ENCODE results near the gene ARHGAP26. TPM values are rescaled to one million over a fixed set of nuclear protein-coding genes. Genes with fewer than 3 reads are reported as not detected.

ARHGAP26 gene
- total and polyA plus RNA-seq, 12 donors, result 7.5 to 45.8 (median 37.2) TPM

DNA sequence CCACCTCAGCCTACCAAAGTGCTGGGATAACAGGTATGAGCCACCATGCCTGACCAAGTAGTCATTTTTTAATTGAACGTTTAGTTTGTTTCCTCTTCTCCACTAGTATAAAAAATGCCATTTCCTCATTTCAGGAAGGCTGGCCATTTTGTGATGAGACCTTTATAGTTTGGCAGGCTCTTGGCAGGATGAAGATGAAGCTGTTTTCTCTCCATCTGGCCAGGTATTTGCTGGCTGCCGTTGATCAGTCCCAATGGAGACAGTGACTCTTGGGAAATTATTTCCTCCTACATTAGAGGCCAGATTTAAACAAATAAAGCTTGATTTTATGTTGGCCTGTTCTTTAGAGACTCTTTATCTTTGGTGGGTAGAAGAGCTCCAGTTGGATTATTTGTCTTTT is 199.0 kb downstream of the ARHGAP26 start:
- Histone ChIP-seq H3K36me3 (no peaks in the 10 kb centered on the region), H3K27ac (peak overlapping the region in 2 of 10 donors; percentile 11 to 24), H3K27me3 (no peaks in the 10 kb centered on the region), H3K4me1 (peaks cover 0 to 70% (median 16%) of the 10 kb centered on the region in 9 donors), H3K9me3 (no peaks in the 10 kb centered on the region), H3K4me3 (no peak overlapping the region)
- 46 to 58% methylated on average over 2 of the region's 2 CpGs for WGBS, 2 donors
- ATAC-seq (no peak), DNase-seq (no peak)
- intact Hi-C loops (cut with DNase I), result no loop called here
- TF ChIP-seq, protein P1, sequence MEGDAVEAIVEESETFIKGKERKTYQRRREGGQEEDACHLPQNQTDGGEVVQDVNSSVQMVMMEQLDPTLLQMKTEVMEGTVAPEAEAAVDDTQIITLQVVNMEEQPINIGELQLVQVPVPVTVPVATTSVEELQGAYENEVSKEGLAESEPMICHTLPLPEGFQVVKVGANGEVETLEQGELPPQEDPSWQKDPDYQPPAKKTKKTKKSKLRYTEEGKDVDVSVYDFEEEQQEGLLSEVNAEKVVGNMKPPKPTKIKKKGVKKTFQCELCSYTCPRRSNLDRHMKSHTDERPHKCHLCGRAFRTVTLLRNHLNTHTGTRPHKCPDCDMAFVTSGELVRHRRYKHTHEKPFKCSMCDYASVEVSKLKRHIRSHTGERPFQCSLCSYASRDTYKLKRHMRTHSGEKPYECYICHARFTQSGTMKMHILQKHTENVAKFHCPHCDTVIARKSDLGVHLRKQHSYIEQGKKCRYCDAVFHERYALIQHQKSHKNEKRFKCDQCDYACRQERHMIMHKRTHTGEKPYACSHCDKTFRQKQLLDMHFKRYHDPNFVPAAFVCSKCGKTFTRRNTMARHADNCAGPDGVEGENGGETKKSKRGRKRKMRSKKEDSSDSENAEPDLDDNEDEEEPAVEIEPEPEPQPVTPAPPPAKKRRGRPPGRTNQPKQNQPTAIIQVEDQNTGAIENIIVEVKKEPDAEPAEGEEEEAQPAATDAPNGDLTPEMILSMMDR (IDR thresholded peaks at IDR 0.05), result no peak

DNA sequence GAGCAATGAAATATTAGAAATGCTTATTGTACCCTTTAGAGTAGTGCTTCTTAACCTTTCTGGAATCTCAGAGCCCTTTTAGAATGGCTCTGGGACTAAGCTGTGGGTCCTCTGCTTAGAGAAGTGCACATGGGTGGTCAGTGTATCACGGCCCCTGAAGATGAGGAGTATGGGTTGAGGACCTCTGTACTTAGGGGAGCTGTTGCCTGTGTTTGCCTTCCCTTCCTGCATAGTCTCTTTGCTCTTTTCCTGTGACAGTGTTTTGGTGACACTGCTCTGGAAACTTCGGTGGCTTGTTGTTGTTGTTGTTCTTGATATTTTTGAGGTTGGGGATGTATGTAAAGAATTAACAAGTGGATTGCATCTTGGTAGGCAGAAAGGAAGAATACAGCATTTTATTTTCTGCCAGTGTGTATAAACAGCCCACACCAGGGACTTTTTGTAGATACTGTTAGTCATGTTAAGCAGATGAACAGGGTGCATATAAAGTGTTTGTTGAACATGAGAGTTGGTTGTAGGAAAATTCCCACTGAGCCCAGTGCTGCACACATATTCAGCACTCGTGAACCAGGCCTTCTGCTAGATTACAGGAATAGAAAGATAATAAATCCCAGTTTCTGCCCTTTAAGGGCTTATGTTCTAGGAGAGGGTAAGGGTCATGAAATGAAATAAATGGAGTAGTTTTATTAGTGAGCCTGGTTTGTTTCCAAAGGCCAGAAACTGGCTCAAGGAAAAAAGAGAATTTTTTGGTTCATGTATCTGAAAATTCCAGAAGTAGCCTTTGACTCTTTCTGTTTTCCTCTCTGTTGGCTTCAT is 199.7 kb downstream of the ARHGAP26 start:
- intact Hi-C loops (cut with DNase I), result no loop called here
- H3K27me3 ChIP-seq, result no peaks in the 10 kb centered on the region
- H3K36me3 ChIP-seq, result no peaks in the 10 kb centered on the region
- peaks cover 0 to 67% (median 16%) of the 10 kb centered on the region in 9 donors for H3K4me1 ChIP-seq
- peak overlapping the region in 3 of 10 donors; percentile 11 to 29 (median 24) for H3K27ac ChIP-seq
- DNase-seq (no peak), ATAC-seq (no peak)
- no peak overlapping the region for H3K4me3 ChIP-seq
- H3K9me3 ChIP-seq, result no peaks in the 10 kb centered on the region
- WGBS, 2 donors, result 65 to 79% methylated on average over 3 of the region's 3 CpGs
- TF ChIP-seq, protein P1 (IDR thresholded peaks at IDR 0.05), result no peak

DNA sequence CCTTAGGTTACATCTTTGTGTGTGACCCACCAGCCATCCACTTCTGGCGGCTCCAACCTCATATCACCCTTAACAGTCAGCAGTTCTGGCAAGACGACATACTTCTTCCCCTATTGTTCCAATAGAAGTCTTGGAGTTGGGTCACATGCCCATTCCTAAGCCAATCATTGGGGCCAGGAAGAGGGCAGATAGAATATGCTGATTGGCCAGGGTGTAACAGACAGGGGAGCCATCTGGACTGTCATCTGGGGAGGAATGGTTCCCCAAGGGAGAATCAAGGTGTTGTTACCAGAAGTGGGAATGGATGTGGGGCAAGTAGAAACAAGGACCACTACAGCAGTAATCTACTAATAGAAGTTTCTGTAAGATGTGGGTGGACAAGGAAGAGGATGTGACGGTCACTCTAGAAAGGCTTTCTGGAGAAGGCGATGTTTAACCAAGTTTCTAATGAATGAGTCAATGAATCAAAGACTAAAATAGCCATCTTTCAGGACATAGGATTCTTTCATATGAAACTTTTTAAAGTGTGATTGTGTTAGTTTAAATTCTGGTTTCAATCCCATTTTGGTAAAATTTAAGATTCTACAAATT is 200.4 kb downstream of the ARHGAP26 start:
- Histone ChIP-seq H3K36me3 (no peaks in the 10 kb centered on the region), H3K4me3 (no peak overlapping the region), H3K9me3 (no peaks in the 10 kb centered on the region), H3K27me3 (no peaks in the 10 kb centered on the region), H3K4me1 (peaks cover 0 to 62% (median 15%) of the 10 kb centered on the region in 9 donors), H3K27ac (peak overlapping the region in 2 of 10 donors; percentile 24 to 29)
- 91 to 94% methylated on average over 4 of the region's 4 CpGs for WGBS, 2 donors
- DNase-seq (no peak), ATAC-seq (no peak)
- TF ChIP-seq, protein P1 (IDR thresholded peaks at IDR 0.05), result no peak
- intact Hi-C loops (cut with DNase I), result no loop called here

DNA sequence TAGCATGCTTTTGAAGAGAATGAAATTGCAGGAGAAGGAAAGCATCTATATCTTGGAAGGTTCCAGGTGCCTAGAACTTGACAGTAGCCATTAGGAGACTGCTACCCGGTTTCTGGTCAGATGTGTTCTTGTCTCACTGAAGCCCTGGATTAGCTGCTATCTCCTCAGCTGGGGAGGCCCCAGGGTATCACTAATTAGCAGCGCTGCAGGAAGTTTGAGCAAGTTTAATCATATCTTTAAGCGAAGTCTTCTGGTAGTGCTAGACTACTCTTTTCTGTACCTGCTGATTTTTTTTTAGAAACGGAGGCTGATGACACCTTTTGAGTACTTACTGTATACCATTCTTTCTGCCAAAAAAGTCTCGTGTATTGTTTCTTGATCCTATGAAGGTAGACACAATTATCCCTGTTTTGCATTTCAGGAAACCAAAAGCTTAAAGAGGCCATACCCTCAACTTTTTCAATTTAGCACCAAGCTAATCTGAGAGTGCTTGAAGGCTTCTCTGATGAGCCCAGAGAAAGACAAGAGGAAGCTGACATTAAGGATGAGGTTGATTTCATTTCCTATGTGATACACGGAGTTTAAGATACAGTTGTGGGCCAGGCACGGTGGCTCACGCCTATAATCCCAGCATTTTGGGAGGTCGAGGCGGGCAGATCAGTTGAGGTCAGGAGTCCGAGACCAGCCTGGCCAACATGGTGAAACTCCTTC is 201.3 kb downstream of the ARHGAP26 start:
- no peak for DNase-seq
- no peaks in the 10 kb centered on the region for H3K27me3 ChIP-seq
- peak overlapping the region in 2 of 10 donors; percentile 36 to 48 for H3K27ac ChIP-seq
- ATAC-seq, result peak in 1 of 8 donors; percentile 20
- H3K9me3 ChIP-seq, result no peaks in the 10 kb centered on the region
- no peaks in the 10 kb centered on the region for H3K36me3 ChIP-seq
- TF ChIP-seq, protein P1 (IDR thresholded peaks at IDR 0.05), result no peak
- peaks cover 0 to 55% (median 6%) of the 10 kb centered on the region in 9 donors for H3K4me1 ChIP-seq
- intact Hi-C loops (cut with DNase I), result no loop called here
- H3K4me3 ChIP-seq, result no peak overlapping the region
- 82 to 86% methylated on average over 11 of the region's 11 CpGs for WGBS, 2 donors

Data from heart right ventricle (tissue), 16 donors.